ENCODE data around the gene FUZ. TPM values are rescaled to one million over a fixed set of nuclear protein-coding genes. Genes with fewer than 3 reads are reported as not detected.

Gene FUZ
- total RNA-seq, 1 experiment from 2014 or later, result 1.1 TPM

- Histone ChIP-seq H3K27me3 (ENCODE audit: insufficient read depth, low read length) (no peaks in the 10 kb centered on the region), H3K4me2 (ENCODE audit: low read length) (no peak overlapping the region), H4K20me1 (ENCODE audit: insufficient read depth) (no peaks in the 10 kb centered on the region), H3K9me2 (ENCODE audit: insufficient read depth) (no peaks in the 10 kb centered on the region), H3K27ac (ENCODE audit: low read depth, low read length) (peak overlapping the region; percentile 45; the same call in 1 of the 2 replicates), H3K4me3 (replicated peaks in 1 of 2; ENCODE audit: low read depth in 1 of 2, low read length in 2 of 2) (no peak overlapping the region), H3K4me1 (ENCODE audit: control insufficient read depth in 1 of 2, insufficient read depth in 2 of 2, low read length in 2 of 2) (peaks cover 1 to 30% of the 10 kb centered on the region in 2 experiments; a peak in 3 of 4 replicates), H2AFZ (ENCODE audit: low read depth, low read length, poor library complexity, severe bottlenecking) (no peak overlapping the region), H3K9me3 (ENCODE audit: control insufficient read depth in 1 of 2, insufficient read depth in 1 of 2, low read depth in 1 of 2, low read length in 2 of 2) (no peaks in the 10 kb centered on the region), H3K36me3 (ENCODE audit: control insufficient read depth in 1 of 2, insufficient read depth in 2 of 2, low read length in 2 of 2) (peaks cover 15 to 27% of the 10 kb centered on the region in 2 experiments; a peak in 3 of 4 replicates), H3K79me2 (ENCODE audit: insufficient read depth, low read length) (peaks cover 32% of the 10 kb centered on the region), H3K9ac (ENCODE audit: low read length) (no peak overlapping the region)
- ChIA-PET RAD21 (ENCODE audit: low non-redundant PET in 1 of 2, low total read pairs in 2 of 2, uncharacterized antibody in 2 of 2, unreplicated experiment in 2 of 2) (no interaction called here), POLR2A (no interaction called here), CTCF (no interaction called here)
- DNase-seq (ENCODE audit: low read depth, low spot score) (no peak), ATAC-seq (no peak)
- no TSS peak for BruUV-seq (replicated peaks)
- intact Hi-C loops (cut with micrococcal nuclease), result no loop called here
- TF ChIP-seq ZBTB33 (IDR thresholded peaks at IDR 0.05; ENCODE audit: extremely low read depth, insufficient replicate concordance, low read length) (no peak), ZNF274 (IDR thresholded peaks at IDR 0.05; ENCODE audit: low read depth, low read length) (no peak)
Observed at GRCh38 chr19:49857838-49858087, 44.7 kb upstream of the FUZ start.

GRCh38 chr19:49857061-49857837 is 44.2 kb upstream of the FUZ start:
- peak overlapping the region; percentile 45; the same call in 1 of the 2 replicates for H3K27ac ChIP-seq (ENCODE audit: low read depth, low read length)
- BruUV-seq (replicated peaks), result no TSS peak
- H3K36me3 ChIP-seq (ENCODE audit: control insufficient read depth in 1 of 2, insufficient read depth in 2 of 2, low read length in 2 of 2), result peaks cover 15 to 27% of the 10 kb centered on the region in 2 experiments; a peak in 3 of 4 replicates
- ATAC-seq (peak; percentile 8), DNase-seq (ENCODE audit: low read depth, low spot score) (no peak)
- no peak overlapping the region for H3K4me2 ChIP-seq (ENCODE audit: low read length)
- no peaks in the 10 kb centered on the region for H3K9me3 ChIP-seq (ENCODE audit: control insufficient read depth in 1 of 2, insufficient read depth in 1 of 2, low read depth in 1 of 2, low read length in 2 of 2)
- CTCF ChIA-PET, result no interaction called here
- no peak overlapping the region for H3K4me3 ChIP-seq (replicated peaks in 1 of 2; ENCODE audit: low read depth in 1 of 2, low read length in 2 of 2)
- H3K79me2 ChIP-seq (ENCODE audit: insufficient read depth, low read length), result peaks cover 37% of the 10 kb centered on the region
- H3K27me3 ChIP-seq (ENCODE audit: insufficient read depth, low read length), result no peaks in the 10 kb centered on the region
- intact Hi-C loops (cut with micrococcal nuclease), result no loop called here
- RAD21 ChIA-PET (ENCODE audit: low non-redundant PET in 1 of 2, low total read pairs in 2 of 2, uncharacterized antibody in 2 of 2, unreplicated experiment in 2 of 2), result no interaction called here
- peaks cover 7 to 34% of the 10 kb centered on the region in 2 experiments for H3K4me1 ChIP-seq (ENCODE audit: control insufficient read depth in 1 of 2, insufficient read depth in 2 of 2, low read length in 2 of 2)
- POLR2A ChIA-PET, result no interaction called here
- H3K9me2 ChIP-seq (ENCODE audit: insufficient read depth), result no peaks in the 10 kb centered on the region
- H2AFZ ChIP-seq (ENCODE audit: low read depth, low read length, poor library complexity, severe bottlenecking), result no peak overlapping the region
- no peak overlapping the region for H3K9ac ChIP-seq (ENCODE audit: low read length)
- H4K20me1 ChIP-seq (ENCODE audit: insufficient read depth), result no peaks in the 10 kb centered on the region
- no peak for TF ChIP-seq CTCF (IDR thresholded peaks at IDR 0.05 in 2 of 3, conservative IDR thresholded peaks at IDR 0.05 in 1 of 3; ENCODE audit: borderline replicate concordance in 1 of 3, insufficient read depth in 1 of 3, low read depth in 2 of 3, low read length in 2 of 3)
- TF ChIP-seq MAX (IDR thresholded peaks at IDR 0.05), result no peak
- no peak for TF ChIP-seq EZH2phosphoT487 (IDR thresholded peaks at IDR 0.05; ENCODE audit: borderline replicate concordance)
- TF ChIP-seq TCF7L2 (IDR thresholded peaks at IDR 0.05; ENCODE audit: borderline replicate concordance, extremely low read depth, insufficient read depth, insufficient read length), result no peak
- no peak for TF ChIP-seq RAD21 (IDR thresholded peaks at IDR 0.05; ENCODE audit: low read depth)

All from HCT116 (cell line).